Tibial nerve (tissue), 4 donors: ENCODE data around the gene MAGI2. TPM values are rescaled to one million over a fixed set of nuclear protein-coding genes. Genes with fewer than 3 reads are reported as not detected.

Experiments
- DNase-seq, 2 donors: peaks; one replicate each; pipeline ENCODE4 v3.0.0-alpha.2; 2019; ENCODE audit warnings: low spot score in 2 of 2
- H3K27ac ChIP-seq, 4 donors: fragments of 200-600 bp; sonication (generic) in 3 of 4; one replicate each; pipeline ENCODE4 v1.5.1; 2017 to 2019; ENCODE audit warnings: mild to moderate bottlenecking in 1 of 4
- H3K27me3 ChIP-seq, 2 donors: fragments of 200-600 bp; sonication (generic) in 1 of 2; one replicate each; pipeline versions ENCODE4 v1.5.1 to v1.6.0; 2017 to 2019
- H3K36me3 ChIP-seq, 3 donors: fragments of 200-600 bp; sonication (generic); one replicate each; pipeline ENCODE4 v1.5.1; 2018 to 2019
- H3K4me1 ChIP-seq, 4 donors: fragments of 200-600 bp; sonication (generic) in 3 of 4; one replicate each; pipeline ENCODE4 v1.5.1; 2017 to 2019
- H3K4me3 ChIP-seq, 4 donors: fragments of 200-600 bp; sonication (generic) in 3 of 4; one replicate each; pipeline ENCODE4 v1.5.1; 2017 to 2019; ENCODE audit warnings: mild to moderate bottlenecking in 1 of 4, moderate library complexity in 1 of 4
- H3K9me3 ChIP-seq, 4 donors: fragments of 200-600 bp; sonication (generic) in 3 of 4; one replicate each; pipeline ENCODE4 v1.5.1; 2017 to 2019
- EP300 ChIP-seq, 2 donors: sonication (generic); formaldehyde crosslinking; IDR thresholded peaks; one replicate each; pipeline ENCODE4 v1.6.1; 2017; ENCODE audit warnings: antibody characterized with exemption in 2 of 2, mild to moderate bottlenecking in 1 of 2
- POLR2A ChIP-seq, 2 donors: fragments of 450-650 bp; IDR thresholded peaks; one replicate each; pipeline ENCODE4 v1.6.1; 2017; ENCODE audit warnings: antibody characterized with exemption in 2 of 2, mild to moderate bottlenecking in 2 of 2, moderate library complexity in 2 of 2
- WGBS, 2 donors: methylation state at CpG; one replicate each; pipeline ENCODE4 v1.1.5; 2018; 5-methylcytosine and 5-hydroxymethylcytosine counted together
- total RNA-seq, 4 donors: library from RNA; depleted of rRNA; stranded (reverse); fragments of >200 nt; gene quantifications; one replicate each; pipeline ENCODE4 v1.1.0, GENCODE V29; 2016
- TF ChIP-seq, protein P1 (sequence below), 5 experiments: fragments of 200-600 bp in 3 of 5; fragments of 450-650 bp in 2 of 5; sonication (generic) in 3 of 5; IDR thresholded peaks; one replicate each; pipeline ENCODE4 v1.5.1; 2016 to 2019; ENCODE audit warnings: antibody characterized with exemption in 5 of 5, mild to moderate bottlenecking in 3 of 5, moderate library complexity in 2 of 5

Gene MAGI2
- total RNA-seq, 4 donors from 2014 or later: 33.6 to 58.2 (median 55.6) TPM

DNA sequence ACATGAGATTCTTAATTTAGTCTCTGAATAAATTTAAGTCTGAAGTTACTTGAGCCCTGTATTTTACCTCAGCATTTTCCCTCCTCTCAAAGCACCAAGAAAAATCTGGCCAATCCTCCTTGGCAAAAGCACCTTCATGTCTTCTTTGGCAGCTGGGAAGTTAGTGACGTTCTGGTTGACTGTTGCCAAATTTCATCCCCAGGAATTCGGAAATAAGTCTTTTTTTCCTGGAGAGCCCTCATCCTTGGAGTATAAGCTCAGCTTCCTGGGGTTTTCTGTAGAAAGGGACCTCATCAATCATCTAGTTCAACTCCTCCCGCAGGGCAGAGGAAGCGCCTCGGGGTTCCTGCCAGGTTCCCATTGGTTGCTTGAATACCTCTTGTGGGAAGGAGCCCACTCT is 1277.3 kb downstream of the MAGI2 start:
- Histone ChIP-seq H3K36me3 (no peaks in the 10 kb centered on the region), H3K27ac (no peak overlapping the region), H3K9me3 (no peaks in the 10 kb centered on the region), H3K4me3 (no peak overlapping the region), H3K27me3 (no peaks in the 10 kb centered on the region), H3K4me1 (peaks cover 0 to 12% (median 0%) of the 10 kb centered on the region in 4 donors)
- no peak for DNase-seq
- TF ChIP-seq POLR2A (IDR thresholded peaks at IDR 0.05) (no peak), EP300 (IDR thresholded peaks at IDR 0.05) (no peak)
- TF ChIP-seq, protein P1, sequence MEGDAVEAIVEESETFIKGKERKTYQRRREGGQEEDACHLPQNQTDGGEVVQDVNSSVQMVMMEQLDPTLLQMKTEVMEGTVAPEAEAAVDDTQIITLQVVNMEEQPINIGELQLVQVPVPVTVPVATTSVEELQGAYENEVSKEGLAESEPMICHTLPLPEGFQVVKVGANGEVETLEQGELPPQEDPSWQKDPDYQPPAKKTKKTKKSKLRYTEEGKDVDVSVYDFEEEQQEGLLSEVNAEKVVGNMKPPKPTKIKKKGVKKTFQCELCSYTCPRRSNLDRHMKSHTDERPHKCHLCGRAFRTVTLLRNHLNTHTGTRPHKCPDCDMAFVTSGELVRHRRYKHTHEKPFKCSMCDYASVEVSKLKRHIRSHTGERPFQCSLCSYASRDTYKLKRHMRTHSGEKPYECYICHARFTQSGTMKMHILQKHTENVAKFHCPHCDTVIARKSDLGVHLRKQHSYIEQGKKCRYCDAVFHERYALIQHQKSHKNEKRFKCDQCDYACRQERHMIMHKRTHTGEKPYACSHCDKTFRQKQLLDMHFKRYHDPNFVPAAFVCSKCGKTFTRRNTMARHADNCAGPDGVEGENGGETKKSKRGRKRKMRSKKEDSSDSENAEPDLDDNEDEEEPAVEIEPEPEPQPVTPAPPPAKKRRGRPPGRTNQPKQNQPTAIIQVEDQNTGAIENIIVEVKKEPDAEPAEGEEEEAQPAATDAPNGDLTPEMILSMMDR (IDR thresholded peaks at IDR 0.05): no peak
- WGBS, 2 donors: 30 to 39% methylated on average over 5 of the region's 5 CpGs

DNA sequence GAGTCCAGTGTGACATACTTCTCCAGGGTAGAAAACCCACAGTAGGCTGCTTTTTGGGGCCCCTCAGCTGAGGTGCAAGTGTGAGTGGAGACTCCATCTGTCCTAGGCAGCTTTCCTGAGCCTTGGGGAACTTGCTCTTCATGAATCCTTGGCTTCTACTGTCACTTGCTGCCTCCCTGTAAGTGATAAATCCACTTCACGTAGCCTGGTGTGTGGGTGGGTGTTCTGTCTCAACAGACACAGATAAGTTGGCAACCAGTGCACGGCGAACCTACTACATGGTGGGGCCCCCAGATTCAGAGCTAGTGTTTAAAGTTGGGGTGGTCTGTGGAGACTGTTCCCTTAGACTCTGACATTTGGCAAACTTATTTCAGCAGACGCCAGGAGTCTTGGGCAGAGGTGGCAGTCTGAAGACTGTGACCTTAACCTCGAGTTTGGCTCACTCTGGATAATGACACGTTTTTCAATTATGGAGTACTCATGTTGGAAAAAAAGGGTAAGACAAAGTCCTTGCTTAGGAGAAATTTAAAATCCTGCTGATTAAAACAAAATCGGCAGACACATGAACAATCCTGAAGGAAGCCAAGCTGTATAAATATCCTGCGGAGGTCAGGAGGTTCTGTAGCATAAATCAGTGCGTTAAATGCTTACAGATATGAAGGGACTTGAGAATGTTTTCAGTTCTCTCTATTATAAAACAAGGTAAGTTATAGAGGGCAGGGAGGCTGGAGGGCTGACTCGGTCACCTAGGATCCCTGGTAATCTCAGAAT is 1278.0 kb downstream of the MAGI2 start:
- H3K4me1 ChIP-seq: peaks cover 0 to 12% (median 0%) of the 10 kb centered on the region in 4 donors
- no peak for DNase-seq
- no peak overlapping the region for H3K27ac ChIP-seq
- no peak for TF ChIP-seq POLR2A (IDR thresholded peaks at IDR 0.05)
- no peak for TF ChIP-seq EP300 (IDR thresholded peaks at IDR 0.05)
- TF ChIP-seq, protein P1 (IDR thresholded peaks at IDR 0.05): no peak
- H3K27me3 ChIP-seq: no peaks in the 10 kb centered on the region
- no peaks in the 10 kb centered on the region for H3K36me3 ChIP-seq
- 62 to 67% methylated on average over 10 of the region's 10 CpGs for WGBS, 2 donors
- H3K9me3 ChIP-seq: no peaks in the 10 kb centered on the region
- no peak overlapping the region for H3K4me3 ChIP-seq

DNA sequence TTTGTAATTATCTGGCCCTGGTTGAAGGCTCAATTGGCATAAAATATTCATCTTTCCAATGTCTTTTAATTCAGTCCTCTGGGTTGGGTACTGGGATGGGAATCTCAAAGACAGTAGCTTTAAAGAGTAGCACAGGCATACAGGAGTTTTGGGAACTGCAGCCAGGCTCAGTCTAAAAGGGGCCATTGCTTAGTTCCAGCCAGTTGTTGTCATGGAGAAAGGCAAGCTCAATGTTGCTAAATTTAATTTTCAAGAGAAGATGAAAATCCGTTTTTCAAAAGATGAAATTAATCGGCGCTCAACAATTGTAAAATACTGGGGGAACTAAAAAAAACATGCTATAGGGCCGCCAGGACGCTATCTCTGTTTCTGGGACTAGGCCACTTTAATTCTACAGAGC is 1279.8 kb downstream of the MAGI2 start:
- H3K27ac ChIP-seq: no peak overlapping the region
- WGBS, 2 donors: 66 to 68% methylated on average over 5 of the region's 5 CpGs
- H3K9me3 ChIP-seq: no peaks in the 10 kb centered on the region
- no peak overlapping the region for H3K4me3 ChIP-seq
- TF ChIP-seq POLR2A (IDR thresholded peaks at IDR 0.05): no peak
- no peak for TF ChIP-seq EP300 (IDR thresholded peaks at IDR 0.05)
- TF ChIP-seq, protein P1 (IDR thresholded peaks at IDR 0.05): no peak
- H3K27me3 ChIP-seq: no peaks in the 10 kb centered on the region
- DNase-seq: no peak
- peaks cover 0 to 12% (median 0%) of the 10 kb centered on the region in 4 donors for H3K4me1 ChIP-seq
- no peaks in the 10 kb centered on the region for H3K36me3 ChIP-seq

DNA sequence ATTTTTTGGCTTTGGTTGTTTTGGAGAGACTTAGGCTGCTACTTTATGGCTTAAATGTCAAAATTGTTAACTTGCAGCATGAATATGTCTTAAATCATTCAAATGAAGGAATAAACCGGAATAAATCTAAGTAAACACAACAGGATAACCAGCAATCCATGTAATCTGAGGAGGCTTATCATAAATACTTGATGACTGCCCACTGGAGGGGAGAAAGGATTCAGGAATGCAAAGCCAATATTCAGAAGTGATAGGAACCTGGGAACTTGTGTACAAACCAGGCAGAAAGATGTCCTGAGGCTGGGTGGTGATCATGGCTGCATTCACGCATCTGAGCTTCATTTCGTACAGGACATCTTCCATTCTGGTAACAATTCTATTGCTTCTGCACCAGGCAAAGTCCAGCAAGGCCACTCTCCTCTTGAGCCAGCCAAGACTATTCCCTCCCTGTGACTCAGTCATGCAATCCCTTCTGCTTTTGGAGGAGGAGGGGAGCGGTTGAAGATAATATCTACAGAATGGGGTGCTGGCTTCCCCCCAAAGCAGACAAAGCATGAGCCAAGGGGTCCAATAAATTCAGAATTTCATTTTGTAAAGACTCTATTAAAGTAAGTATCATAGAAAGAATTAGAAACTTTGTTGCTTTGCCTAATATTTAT is 1280.4 kb downstream of the MAGI2 start:
- H3K36me3 ChIP-seq: no peaks in the 10 kb centered on the region
- H3K27ac ChIP-seq: no peak overlapping the region
- TF ChIP-seq EP300 (IDR thresholded peaks at IDR 0.05): no peak
- TF ChIP-seq POLR2A (IDR thresholded peaks at IDR 0.05): no peak
- TF ChIP-seq, protein P1 (IDR thresholded peaks at IDR 0.05): no peak
- no peak for DNase-seq
- H3K4me3 ChIP-seq: no peak overlapping the region
- H3K4me1 ChIP-seq: peaks cover 0 to 12% (median 0%) of the 10 kb centered on the region in 4 donors
- H3K27me3 ChIP-seq: no peaks in the 10 kb centered on the region
- WGBS, 2 donors: 51 to 57% methylated on average over 4 of the region's 4 CpGs
- H3K9me3 ChIP-seq: no peaks in the 10 kb centered on the region

DNA sequence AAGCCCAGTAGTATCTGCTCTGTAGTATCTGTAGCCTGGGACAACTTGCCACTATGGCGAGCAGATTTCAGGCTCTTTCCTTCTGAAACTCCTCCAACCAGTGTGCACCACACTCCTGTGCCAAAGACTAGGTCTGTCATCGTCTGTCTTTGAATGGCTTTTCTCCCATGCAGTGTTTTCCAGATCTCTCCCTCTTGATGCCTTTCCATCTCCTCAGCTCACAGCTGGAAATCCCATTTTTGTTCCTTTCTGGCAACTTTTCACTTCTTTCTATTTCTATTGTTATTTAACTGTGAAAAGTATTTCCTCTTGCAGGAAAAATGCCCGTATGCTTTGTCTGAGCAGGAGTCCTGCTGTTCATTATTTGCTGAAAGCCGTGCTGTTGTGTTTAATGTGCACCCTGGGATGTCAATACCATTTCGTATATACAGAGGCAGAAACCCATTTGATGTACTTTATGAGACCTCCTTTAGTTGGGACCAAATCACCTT is 1281.2 kb downstream of the MAGI2 start:
- no peak overlapping the region for H3K27ac ChIP-seq
- no peaks in the 10 kb centered on the region for H3K9me3 ChIP-seq
- H3K4me1 ChIP-seq: peaks cover 0 to 12% (median 0%) of the 10 kb centered on the region in 4 donors
- DNase-seq: no peak
- H3K36me3 ChIP-seq: peaks cover 0 to 6% (median 0%) of the 10 kb centered on the region in 3 donors
- 42 to 44% methylated on average over 5 of the region's 5 CpGs for WGBS, 2 donors
- TF ChIP-seq, protein P1 (IDR thresholded peaks at IDR 0.05): no peak
- TF ChIP-seq EP300 (IDR thresholded peaks at IDR 0.05): no peak
- H3K4me3 ChIP-seq: no peak overlapping the region
- H3K27me3 ChIP-seq: no peaks in the 10 kb centered on the region
